Measurements from ENCODE around the gene WRAP73. TPM values are rescaled to one million over a fixed set of nuclear protein-coding genes. Genes with fewer than 3 reads are reported as not detected.

The WRAP73 gene
- total RNA-seq, 2 experiments from 2014 or later, result 30.2 to 31.2 TPM

DNA sequence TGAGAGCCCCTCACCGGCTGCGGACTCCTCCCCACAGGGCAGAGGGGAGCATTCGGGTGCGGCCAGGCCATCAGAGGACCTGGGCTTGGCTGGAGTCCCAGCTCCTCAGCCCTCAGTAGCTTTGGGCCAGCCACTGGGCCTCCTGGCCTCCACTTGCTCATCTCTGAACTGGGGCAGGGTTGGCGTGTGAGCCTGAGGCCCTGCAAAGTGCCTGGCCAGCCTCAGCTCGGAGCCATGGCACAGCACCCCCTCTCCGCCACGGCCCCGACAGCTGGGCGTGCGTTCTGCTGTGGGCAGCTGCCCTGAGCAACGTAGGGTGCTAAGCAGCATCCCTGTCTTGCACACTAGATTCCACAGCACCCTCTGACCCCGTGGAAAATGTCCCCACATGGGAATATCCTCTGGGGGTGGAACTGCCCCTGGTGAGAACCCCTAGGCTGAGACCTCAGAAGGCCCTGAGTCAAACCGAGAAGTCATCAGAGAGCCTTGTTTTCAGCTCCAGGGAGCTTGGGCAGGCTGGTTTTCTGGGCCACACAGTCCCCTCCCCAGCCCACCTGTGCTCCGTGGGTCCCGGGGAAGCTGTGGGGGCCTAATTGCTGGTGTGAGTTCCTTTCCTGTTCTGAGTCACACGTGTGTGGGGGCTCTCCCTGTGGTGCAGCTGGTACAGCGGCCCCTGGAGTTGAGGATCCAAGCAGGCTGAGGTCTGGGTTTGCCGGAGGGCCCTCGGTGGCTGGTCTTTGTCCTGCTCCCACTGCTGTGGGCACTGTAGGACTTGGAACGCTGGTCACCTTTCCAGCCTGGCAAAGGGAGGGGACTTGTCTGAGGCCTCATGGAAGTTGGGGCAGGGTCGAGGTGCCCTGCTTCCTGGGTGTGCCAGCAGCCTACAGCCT, 26.9 kb upstream of the WRAP73 start:
- H3K27ac Mint-ChIP-seq, result no peak overlapping the region
- no peak overlapping the region for H3K4me3 Mint-ChIP-seq
- H3K27me3 Mint-ChIP-seq, result peaks cover 14% of the 10 kb centered on the region
- no peaks in the 10 kb centered on the region for H3K36me3 Mint-ChIP-seq
- DNase-seq, result peak; percentile 67
- no peaks in the 10 kb centered on the region for H3K9me3 Mint-ChIP-seq
- H3K4me1 Mint-ChIP-seq, result peaks cover 19% of the 10 kb centered on the region

DNA sequence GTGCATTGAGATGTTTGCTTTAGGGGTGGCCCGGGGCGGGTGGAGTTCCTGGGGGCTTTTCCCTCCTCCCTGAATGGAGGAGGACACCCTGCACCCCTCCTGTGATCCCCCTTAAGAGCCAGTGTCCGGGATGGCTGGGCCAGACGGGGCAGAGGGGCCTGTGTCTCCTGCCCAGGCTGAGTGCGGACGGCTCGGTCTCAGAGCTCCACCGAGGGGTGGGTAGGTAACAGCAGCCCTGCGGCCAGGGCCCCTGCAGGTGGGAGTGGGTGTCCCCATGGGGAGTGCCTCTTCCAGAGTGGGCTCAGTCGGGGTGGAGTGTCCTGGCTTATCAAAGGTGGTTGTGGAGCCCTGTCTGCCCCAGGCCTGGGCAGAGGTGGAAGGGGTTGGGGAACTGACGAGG, 25.5 kb upstream of the WRAP73 start:
- Mint-ChIP-seq H3K27ac (no peak overlapping the region), H3K9me3 (no peaks in the 10 kb centered on the region), H3K36me3 (no peaks in the 10 kb centered on the region), H3K4me1 (peaks cover 19% of the 10 kb centered on the region), H3K4me3 (no peak overlapping the region), H3K27me3 (peaks cover 19% of the 10 kb centered on the region)
- no peak for DNase-seq

DNA sequence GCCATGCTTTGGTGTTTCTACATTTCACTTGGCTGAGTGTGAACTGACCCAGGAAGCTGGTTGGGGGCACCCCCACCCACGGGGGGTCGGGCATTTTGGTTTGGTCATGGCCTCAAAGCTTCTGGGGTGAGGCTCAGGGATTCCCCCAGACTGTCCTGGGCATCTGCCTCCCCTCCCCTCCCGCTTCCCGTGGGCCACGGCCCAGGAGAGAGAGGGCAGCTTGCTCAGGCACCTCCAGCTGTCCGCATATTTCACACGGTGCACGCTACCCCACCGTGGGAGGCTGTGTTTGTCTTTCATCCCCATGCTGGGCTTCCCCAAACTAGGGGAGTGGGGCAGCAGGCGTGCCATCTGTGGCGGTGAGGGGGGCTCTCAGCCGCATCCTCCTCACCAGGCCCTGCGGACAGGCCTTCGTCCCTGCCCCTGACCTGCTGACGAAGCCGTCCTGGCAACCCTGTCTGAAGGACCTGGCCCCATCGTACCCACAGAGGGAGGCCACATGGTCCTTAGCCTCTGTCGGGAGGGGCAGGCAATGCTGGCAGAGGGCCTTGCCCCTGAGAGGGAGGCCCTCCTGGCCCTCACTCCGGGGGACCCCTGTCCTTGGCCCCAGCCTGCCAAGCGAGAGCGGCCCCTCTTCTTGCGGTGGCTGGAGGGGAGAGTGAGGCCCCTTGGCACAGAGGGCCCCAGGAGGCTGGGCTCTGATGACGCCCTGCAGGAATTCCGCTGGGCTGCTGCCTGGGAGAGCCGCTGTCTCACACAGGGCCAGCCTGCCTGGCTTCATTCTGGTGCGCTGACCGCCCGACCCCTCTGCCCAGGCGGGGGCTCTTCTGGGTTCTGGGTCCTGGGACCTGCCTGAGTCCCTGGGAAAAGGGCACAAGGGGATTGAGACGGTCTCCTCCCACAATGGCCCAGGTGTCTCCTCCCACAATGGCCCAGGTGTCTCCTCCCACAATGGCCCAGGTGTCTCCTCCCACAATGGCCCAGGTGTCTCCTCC, 24.5 kb upstream of the WRAP73 start:
- Mint-ChIP-seq H3K4me3 (no peak overlapping the region), H3K4me1 (peaks cover 19% of the 10 kb centered on the region), H3K27me3 (peaks cover 12% of the 10 kb centered on the region), H3K9me3 (no peaks in the 10 kb centered on the region), H3K36me3 (no peaks in the 10 kb centered on the region), H3K27ac (no peak overlapping the region)
- no peak for DNase-seq

DNA sequence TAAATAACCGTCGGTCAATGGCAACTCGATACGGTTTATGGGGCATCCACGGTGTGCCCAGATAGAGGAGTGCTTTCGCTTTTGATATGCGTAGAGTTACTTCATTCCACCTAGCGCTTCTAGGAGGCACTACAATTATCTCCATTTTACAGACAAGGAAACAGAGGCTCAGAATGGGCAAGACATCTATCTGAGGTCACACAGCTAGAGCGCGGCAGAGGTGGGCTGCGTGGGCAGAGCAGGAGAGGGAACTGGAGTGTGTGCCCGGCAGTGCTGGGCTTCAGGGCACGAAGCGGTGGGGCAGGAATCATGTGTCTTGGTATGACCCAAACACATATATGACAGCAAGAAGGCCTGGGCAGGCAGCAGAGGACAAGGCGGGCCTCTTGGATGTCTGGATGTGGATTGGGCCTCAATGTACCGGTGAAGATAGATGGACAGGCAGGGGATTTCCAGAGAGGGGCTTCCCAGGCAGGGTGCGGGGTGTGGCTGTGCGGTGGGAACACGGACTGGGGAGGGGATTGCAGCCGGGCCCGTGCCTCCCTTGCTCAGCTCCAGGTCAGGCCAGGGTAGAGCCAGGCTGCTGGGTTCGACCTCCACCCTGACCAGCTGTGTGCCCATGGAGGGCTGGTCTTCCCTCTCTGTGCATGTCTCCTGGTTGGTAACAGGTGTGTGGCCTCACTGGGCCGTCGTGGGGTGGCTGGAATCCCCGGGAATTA, 23.6 kb upstream of the WRAP73 start:
- H3K27me3 Mint-ChIP-seq, result peaks cover 6% of the 10 kb centered on the region
- peaks cover 19% of the 10 kb centered on the region for H3K4me1 Mint-ChIP-seq
- no peaks in the 10 kb centered on the region for H3K36me3 Mint-ChIP-seq
- no peak for DNase-seq
- no peaks in the 10 kb centered on the region for H3K9me3 Mint-ChIP-seq
- peak overlapping the region; percentile 39 for H3K27ac Mint-ChIP-seq
- no peak overlapping the region for H3K4me3 Mint-ChIP-seq

DNA sequence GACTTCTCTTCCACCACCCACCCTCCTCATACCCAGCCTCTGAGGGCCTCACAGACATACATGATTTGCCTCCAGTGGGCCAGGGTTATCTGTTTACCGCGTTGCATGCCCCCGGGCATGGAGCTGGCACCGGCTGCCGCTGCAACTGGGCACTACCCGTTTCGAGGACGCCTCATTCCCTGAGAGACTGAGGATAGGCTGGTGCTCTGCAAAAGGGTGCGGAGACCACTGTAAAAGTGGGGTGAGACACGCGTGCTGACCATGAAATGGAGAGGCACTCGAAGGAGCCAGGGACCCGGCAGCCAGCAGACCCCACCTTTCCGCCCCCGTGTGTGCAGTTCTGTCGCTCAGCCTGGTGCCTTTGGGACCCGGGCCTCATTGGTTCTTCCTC, 23.1 kb upstream of the WRAP73 start:
- no peak overlapping the region for H3K27ac Mint-ChIP-seq
- DNase-seq, result no peak
- peaks cover 11% of the 10 kb centered on the region for H3K27me3 Mint-ChIP-seq
- H3K9me3 Mint-ChIP-seq, result no peaks in the 10 kb centered on the region
- peaks cover 17% of the 10 kb centered on the region for H3K4me1 Mint-ChIP-seq
- no peaks in the 10 kb centered on the region for H3K36me3 Mint-ChIP-seq
- no peak overlapping the region for H3K4me3 Mint-ChIP-seq

DNA sequence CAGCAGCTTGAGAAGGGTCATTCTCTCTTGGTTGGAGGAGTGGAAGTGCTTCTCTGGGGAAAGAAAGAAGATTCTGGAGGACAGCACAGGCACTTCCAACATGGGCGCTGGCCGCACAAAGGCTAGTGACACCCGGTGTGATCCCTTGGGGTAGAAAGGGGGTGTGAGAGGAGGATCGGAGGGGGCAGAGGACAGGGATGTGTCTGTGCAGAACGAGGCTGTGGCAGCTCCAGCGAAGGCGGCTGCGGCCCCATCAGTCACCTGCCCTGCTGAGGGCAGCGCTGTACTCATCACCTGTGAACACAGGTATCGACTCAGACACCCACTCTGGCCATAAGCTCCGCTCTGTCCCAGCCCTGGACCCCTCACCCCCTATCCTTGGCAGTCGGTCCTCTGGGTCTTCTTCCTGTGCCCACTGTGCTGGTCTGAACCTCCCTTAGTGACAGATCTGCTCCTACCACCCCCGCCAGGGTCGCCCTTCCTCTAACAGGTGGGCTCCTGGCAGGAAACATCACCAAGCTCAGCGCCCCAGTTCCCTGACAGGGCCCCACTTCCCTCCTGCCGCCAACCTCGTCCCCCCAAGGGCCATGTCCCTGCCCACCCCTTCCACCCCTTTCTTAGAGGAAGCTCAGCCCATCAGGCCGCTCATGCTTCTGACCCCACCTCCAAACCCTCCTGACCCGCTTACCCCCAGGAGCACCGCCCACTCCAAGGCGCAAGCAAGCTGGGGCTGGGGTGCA, 22.5 kb upstream of the WRAP73 start:
- Mint-ChIP-seq H3K27me3 (peaks cover 11% of the 10 kb centered on the region), H3K9me3 (no peaks in the 10 kb centered on the region), H3K4me3 (no peak overlapping the region), H3K4me1 (peaks cover 11% of the 10 kb centered on the region), H3K36me3 (no peaks in the 10 kb centered on the region), H3K27ac (no peak overlapping the region)
- DNase-seq, result no peak

DNA sequence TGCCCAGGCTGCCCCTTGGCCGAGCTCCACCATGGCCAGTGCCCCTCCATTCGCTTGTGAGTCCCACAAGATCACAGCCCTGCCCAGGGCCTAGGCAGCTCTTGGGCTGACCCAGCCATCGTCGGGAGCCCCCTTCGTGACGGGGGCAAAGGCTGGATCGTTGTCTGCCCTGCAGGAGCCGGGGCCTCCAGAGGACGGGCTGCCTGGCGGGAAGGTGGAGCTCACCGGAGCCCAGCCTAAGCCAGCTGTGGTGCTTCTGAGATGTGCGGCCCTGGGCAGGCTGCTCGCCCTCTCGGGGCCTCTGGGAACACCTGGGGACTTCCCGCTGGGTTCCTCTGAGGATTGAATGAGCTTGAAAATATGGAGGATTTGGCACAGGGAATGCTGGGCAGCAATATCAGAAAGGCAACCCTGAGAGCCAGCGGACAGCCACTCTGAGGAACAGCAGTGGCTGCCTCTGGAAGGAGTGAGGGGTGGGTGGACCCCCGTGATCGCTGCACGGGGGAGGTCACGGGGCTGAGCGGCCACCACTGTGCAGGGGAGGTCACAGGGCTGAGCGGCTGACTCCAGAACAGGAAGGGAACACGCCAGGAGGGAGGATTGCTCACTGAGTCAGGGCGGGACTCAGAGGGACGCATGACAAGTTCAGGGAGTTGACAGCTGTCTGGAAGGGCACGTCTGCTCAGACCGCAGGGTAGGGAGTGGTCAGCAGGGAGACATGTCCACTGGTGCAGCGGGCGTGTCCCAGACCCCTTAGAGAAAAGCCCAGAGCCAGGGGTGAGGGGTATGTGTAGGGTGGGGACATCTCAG, 21.7 kb upstream of the WRAP73 start:
- Mint-ChIP-seq H3K4me1 (peaks cover 3% of the 10 kb centered on the region), H3K9me3 (no peaks in the 10 kb centered on the region), H3K27me3 (peaks cover 11% of the 10 kb centered on the region), H3K36me3 (no peaks in the 10 kb centered on the region), H3K4me3 (no peak overlapping the region), H3K27ac (no peak overlapping the region)
- no peak for DNase-seq

DNA sequence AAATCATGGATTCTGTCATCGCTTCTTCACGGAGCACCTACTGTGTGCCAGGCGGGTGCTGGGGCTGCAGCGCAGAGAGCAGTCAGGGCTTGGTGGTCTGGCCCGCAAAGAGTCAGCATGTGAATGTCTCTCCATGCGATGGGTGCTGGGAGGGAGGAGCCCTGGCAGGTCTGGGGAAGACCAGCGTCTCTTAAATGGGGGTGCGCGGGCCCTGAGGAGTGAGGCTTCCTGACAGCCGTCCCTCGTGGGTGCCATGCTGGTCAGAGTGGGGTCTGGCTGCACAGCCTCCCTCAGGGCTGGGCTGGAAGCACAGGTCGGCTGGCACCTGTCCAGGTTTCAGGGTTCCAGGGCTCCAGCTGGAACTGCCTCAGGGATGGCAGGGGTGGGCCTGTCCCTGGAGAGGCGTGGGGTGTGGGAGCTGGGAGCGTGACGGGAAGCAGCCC, 20.9 kb upstream of the WRAP73 start:
- Mint-ChIP-seq H3K4me3 (no peak overlapping the region), H3K27me3 (peaks cover 11% of the 10 kb centered on the region), H3K4me1 (peaks cover 3% of the 10 kb centered on the region), H3K27ac (no peak overlapping the region), H3K9me3 (no peaks in the 10 kb centered on the region), H3K36me3 (no peaks in the 10 kb centered on the region)
- no peak for DNase-seq

DNA sequence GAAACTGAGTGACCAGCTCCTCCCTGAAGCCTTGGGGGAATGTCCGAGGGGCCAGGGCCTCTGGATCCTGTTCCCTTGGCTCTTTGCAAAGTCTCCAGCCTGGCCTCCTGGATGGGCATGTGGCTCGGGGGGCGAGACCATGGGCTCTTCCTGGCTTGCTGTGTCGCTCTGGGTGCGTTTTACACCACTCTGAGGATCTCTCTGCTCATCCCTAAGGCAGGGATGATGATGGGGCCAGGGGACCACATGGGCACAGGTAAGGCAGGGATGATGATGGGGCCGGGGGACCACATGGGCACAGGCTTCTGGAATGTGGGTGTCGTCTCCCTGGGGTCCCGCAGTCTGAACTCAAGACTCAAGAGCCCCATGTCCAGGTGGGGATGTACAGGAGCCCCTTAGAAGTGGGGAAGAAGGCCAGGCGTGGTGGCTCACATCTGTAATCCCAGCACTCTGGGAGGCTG, 20.1 kb upstream of the WRAP73 start:
- H3K27ac Mint-ChIP-seq, result no peak overlapping the region
- peaks cover 3% of the 10 kb centered on the region for H3K4me1 Mint-ChIP-seq
- no peak overlapping the region for H3K4me3 Mint-ChIP-seq
- H3K9me3 Mint-ChIP-seq, result no peaks in the 10 kb centered on the region
- no peak for DNase-seq
- H3K27me3 Mint-ChIP-seq, result peaks cover 11% of the 10 kb centered on the region
- H3K36me3 Mint-ChIP-seq, result no peaks in the 10 kb centered on the region

DNA sequence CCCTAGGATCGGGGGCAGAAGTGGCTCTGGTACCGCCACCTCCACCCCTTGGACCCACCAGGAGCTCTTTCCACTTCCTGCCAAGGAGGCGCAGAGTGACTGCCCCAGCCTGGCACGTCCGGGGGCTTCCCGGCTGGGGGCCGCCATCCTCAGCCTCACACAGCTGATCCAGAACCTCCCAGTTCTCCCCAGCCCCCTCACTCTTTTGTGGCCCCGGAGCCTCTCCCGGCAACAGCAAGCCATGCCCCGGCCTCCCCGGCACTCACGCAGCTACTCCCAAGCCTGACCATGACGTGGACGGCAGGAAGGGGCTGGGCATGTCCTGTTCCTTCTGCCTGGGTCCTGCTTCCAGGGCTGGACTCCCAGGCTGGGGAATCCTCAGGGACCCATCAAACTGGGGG, 19.5 kb upstream of the WRAP73 start:
- Mint-ChIP-seq H3K36me3 (no peaks in the 10 kb centered on the region), H3K4me3 (no peak overlapping the region), H3K27ac (no peak overlapping the region), H3K9me3 (no peaks in the 10 kb centered on the region), H3K4me1 (peaks cover 3% of the 10 kb centered on the region), H3K27me3 (peaks cover 11% of the 10 kb centered on the region)
- DNase-seq, result no peak

DNA sequence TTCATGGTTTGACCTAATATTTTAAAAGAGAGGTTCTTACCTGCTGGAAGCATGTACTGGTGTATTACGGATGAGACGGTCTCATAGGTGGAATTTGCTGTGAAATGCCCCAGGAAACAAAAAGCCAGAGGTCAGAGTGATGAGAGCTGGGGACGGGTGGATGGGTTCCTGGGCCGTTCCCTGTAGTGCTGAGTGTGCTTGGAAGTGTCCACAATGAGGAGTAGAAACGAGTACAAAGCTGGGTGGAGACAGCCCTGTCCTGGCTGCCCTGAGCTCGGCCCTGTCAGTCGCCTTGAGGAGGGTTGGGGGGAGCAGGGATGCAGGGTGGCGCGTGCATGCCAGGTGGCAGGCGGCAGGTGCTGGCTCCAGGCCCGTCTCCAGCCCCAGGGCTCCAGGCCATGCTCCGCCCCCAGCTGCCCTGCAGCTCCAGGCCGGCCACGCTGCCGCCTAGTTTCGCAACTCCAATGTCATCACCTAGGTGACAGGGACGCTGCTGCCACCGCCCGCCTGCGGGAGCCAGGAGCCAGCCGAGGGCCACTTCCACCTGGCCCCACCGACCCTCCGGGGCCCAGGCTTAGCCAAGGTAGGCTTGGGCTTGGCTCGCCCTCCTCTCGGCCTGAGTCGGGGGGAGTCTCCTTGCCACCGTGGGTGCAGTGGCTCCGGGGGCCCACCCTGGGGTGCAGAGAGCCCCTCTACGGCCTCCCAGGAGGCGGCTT, 18.8 kb upstream of the WRAP73 start:
- Mint-ChIP-seq H3K4me1 (peaks cover 3% of the 10 kb centered on the region), H3K27me3 (peaks cover 11% of the 10 kb centered on the region), H3K9me3 (no peaks in the 10 kb centered on the region), H3K4me3 (no peak overlapping the region), H3K36me3 (no peaks in the 10 kb centered on the region), H3K27ac (no peak overlapping the region)
- DNase-seq, result no peak

DNA sequence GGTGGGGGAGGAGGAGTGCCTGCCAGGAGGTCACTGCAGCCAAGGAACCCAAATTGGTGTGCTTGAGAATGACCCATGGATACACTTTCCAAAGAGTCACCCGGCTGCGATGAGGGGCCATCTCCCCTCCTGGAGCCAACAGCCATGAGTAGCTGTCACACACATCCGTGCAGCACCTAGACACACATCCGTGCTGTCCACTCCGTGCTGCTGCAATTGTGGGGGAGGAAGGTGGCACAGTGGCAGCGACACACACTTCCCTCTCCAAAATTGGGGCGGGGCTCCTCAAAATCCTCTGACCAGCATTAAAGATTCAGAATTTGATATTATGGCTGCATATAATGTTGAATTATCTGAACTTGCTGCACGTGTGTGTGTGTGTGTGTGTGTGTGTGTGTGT, 18.2 kb upstream of the WRAP73 start:
- H3K27ac Mint-ChIP-seq, result no peak overlapping the region
- H3K36me3 Mint-ChIP-seq, result no peaks in the 10 kb centered on the region
- H3K4me1 Mint-ChIP-seq, result no peaks in the 10 kb centered on the region
- DNase-seq, result no peak
- no peaks in the 10 kb centered on the region for H3K9me3 Mint-ChIP-seq
- no peak overlapping the region for H3K4me3 Mint-ChIP-seq
- peaks cover 11% of the 10 kb centered on the region for H3K27me3 Mint-ChIP-seq

DNA sequence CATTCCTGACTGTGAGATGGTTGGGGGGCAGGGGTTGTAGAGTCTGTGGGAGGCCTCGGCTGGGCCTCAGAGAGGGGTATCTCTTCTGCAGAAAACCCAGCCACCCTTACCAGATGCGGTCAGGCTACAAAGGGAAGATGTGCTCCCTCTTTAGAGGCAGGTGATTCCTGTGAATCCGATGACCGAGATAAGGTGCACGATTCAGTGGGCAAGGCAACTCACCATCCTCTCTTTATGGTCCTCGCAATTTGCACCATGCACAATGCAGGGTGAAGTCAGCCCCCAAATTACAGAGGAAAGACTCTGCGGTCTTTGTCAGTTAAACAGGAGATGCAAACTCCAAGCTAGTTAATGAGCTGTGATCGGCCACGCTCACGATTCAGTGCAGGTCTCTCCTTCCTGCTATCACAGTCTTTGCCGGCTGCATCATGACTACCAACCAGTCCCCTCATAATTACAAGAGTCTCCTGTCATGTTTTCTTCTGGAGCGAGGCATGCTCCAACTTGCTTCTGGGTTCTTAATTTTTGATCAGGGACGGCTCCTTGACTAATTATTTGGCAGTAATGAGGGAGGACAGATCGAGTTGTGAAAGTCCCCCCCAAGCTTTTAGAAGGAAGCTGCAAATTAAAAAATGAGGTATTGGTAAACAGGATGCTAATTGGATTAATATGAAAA, 14.9 kb upstream of the WRAP73 start:
- Mint-ChIP-seq H3K36me3 (no peaks in the 10 kb centered on the region), H3K4me1 (peaks cover 4% of the 10 kb centered on the region), H3K9me3 (no peaks in the 10 kb centered on the region), H3K27ac (no peak overlapping the region), H3K4me3 (no peak overlapping the region), H3K27me3 (peaks cover 10% of the 10 kb centered on the region)
- DNase-seq, result no peak

All from activated naive CD8-positive, alpha-beta T cell treated with anti-CD3 and anti-CD28 coated beads for 36 hours (primary cell).